ENCODE data around the gene PCDH19.

DNA sequence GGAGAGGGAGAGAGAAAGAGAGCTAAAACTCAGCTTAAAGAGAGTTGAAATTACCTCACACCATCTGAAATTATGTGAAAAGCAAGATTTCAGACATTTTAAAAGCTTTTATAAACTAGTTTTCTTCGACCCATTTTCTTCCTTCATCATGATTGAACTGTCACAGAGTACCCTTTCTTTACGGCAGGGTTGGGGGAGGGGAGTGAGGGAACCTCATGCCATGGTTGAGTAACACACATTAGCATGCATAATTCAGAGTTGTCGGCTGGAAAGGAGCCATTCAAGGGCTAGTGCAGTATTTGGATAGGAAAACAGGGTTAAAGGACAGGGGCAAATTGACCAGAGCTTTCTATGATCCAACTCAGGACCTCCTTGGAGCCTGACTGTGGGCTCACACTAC, 46.2 kb downstream of the PCDH19 start:
- TF ChIP-seq, protein P1, sequence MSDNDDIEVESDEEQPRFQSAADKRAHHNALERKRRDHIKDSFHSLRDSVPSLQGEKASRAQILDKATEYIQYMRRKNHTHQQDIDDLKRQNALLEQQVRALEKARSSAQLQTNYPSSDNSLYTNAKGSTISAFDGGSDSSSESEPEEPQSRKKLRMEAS (IDR thresholded peaks at IDR 0.05; ENCODE audit: low read depth, low read length) = no peak
- TF ChIP-seq, protein P2, sequence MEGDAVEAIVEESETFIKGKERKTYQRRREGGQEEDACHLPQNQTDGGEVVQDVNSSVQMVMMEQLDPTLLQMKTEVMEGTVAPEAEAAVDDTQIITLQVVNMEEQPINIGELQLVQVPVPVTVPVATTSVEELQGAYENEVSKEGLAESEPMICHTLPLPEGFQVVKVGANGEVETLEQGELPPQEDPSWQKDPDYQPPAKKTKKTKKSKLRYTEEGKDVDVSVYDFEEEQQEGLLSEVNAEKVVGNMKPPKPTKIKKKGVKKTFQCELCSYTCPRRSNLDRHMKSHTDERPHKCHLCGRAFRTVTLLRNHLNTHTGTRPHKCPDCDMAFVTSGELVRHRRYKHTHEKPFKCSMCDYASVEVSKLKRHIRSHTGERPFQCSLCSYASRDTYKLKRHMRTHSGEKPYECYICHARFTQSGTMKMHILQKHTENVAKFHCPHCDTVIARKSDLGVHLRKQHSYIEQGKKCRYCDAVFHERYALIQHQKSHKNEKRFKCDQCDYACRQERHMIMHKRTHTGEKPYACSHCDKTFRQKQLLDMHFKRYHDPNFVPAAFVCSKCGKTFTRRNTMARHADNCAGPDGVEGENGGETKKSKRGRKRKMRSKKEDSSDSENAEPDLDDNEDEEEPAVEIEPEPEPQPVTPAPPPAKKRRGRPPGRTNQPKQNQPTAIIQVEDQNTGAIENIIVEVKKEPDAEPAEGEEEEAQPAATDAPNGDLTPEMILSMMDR (IDR thresholded peaks at IDR 0.05; ENCODE audit: low read depth, low read length) = no peak
- TF ChIP-seq POLR2A (IDR thresholded peaks at IDR 0.05; ENCODE audit: extremely low read depth, insufficient read length) = no peak
- TF ChIP-seq MYC (IDR thresholded peaks at IDR 0.05; ENCODE audit: low read depth, low read length) = no peak
